NCI-H1417 (cell line): ENCODE measurements around the gene BCKDHA.

Experiments used
- DNase-seq, 3 experiments: peaks; one replicate each; lab custom pipeline; 2025; lab: John Stamatoyannopoulos, UW

BCKDHA gene

GRCh38 chr19:41397086-41398049 is at the start of gene BCKDHA, which contains the start of gene EXOSC5:
TSS of gene BCKDHA (plus strand) at chr19:41397818. CDS start at chr19:41397828, 10 bp downstream.
TSS of gene EXOSC5 (minus strand) at chr19:41397359. CDS start at chr19:41397328, 31 bp downstream.
- peak; percentile 99 to 100 (median 100) for DNase-seq

- DNase-seq = no peak
Measured at GRCh38 chr19:41350735-41351338, 46.8 kb upstream of the BCKDHA start.

GRCh38 chr19:41351339-41352245 is 46.0 kb upstream of the BCKDHA start:
- DNase-seq = peak in 2 of 3 experiments; percentile 35 to 39

GRCh38 chr19:41352279-41352608 is 45.4 kb upstream of the BCKDHA start:
- no peak for DNase-seq

DNA sequence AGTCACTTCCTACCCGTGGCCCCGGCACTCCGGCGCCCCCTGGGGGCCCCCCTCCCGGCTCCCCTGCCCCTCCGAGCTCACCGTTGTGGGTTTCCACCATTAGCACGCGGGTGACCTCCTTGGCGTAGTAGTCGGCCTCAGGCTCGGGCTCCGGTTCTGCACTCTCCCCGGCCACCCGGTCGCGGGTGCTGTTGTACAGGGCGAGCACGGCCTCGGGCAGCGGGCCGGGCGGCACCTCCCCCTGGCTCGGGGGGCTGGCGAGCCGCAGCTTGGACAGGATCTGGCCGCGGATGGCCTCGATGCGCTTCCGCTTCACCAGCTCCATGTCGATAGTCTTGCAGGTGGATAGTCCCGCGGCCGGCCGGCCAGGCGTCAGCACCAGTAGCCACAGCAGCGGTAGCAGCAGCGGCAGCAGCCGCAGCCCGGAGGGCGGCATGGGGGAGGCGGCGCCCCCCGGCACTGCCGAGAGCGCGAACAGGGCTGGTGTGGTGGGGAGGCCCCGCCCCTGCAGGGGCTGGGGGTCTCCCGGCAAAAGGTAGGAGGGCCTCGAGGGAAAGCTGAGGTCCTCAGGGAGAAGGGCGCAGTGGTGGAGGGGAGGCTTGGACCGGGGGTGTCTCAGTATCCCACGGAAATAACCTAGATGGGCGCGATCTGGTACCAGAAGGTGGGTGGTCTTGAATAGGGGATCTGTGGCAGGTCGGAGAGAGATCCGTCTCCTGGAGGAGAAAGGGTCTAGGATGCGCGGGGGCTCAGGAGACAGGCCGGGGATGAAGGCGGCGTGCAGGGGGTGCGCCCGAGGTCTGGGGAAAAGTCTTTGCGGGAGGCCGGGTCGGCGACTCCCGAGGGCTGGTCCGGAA is 44.8 kb upstream of the BCKDHA start:
- DNase-seq = peak in 2 of 3 experiments; percentile 55 to 59

GRCh38 chr19:41353466-41354342 is 43.9 kb upstream of the BCKDHA start, which contains the start of gene TGFB1:
TSS of gene TGFB1 (minus strand) at chr19:41353922. CDS start at chr19:41353044, 878 bp downstream.
- DNase-seq = peak in 2 of 3 experiments; percentile 42 to 67

- no peak for DNase-seq
Measured at GRCh38 chr19:41354343-41354953, 43.2 kb upstream of the BCKDHA start.

DNA sequence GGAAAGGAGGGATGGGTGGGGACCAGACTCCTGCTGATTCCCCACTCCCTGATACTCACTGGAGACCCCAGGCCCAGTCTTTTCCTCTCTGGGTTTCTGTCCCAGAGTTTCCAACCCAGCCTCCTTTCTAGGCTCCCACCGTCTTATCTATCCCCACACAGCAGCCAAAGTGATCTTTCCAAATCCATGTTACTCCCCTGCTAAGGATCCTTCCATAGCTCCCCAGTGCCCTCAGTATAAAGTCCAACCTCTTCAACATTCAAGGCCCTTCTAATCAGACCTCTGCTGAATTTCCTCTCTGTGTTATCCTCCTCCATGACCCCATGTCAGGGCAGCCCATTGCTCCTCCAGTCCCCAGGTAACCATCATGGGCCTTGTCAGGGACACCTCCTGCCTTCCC is 42.6 kb upstream of the BCKDHA start:
- no peak for DNase-seq

GRCh38 chr19:41355802-41356201 is 41.8 kb upstream of the BCKDHA start:
- no peak for DNase-seq

GRCh38 chr19:41356984-41357739 is 40.5 kb upstream of the BCKDHA start:
- DNase-seq = no peak

GRCh38 chr19:41357746-41358145 is 39.9 kb upstream of the BCKDHA start:
- DNase-seq = no peak

GRCh38 chr19:41359741-41360140 is 37.9 kb upstream of the BCKDHA start:
- DNase-seq = no peak

DNA sequence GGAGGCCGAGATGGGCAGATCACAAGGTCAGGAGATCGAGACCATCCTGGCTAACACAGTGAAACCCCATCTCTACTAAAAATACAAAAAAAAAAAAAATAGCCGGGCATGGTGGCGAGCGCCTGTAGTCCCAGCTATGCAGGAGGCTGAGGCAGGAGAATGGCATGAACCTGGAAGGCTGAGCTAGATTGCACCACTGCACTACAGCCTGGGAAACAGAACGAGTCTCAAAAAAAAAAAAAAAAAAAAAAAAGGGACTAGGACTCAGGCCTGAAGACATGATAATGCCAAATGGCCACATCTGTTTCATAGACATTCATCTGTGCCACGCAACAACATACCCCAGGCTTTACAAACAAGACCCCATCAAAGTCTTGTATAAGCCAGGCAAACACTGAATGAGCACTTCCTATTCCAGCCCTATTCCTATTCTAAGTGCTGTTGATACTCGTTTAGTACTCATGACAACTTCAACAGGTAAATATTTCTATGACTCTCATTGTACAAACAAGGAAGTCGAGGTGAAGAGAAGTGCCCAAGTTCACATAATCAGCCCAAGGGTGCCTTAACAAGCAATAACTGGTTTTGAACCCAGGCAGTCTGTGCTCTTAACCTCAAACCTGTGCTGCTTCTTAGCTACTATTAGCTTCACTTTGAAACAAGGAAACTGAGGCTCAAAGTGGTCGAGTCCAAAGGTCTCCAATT is 35.3 kb upstream of the BCKDHA start:
- no peak for DNase-seq

DNA sequence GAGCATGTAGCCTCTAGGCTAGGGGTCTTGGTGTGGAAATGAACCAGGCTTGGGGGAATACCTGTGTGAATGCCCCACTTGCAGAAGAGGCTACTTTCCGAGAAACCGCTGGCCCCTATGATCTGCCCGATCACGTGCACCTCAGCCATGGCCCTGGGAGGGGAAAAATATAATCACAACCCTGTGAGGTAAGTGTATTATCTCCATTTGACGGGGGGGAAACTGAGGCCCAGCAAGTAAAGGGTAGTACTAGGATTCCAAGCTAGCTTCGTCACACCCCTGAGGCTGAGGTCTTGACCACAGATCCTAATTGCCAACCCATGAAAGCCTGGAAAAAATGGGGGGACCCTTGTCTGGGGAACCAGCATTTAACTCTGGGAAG is 34.3 kb upstream of the BCKDHA start:
- no peak for DNase-seq

DNA sequence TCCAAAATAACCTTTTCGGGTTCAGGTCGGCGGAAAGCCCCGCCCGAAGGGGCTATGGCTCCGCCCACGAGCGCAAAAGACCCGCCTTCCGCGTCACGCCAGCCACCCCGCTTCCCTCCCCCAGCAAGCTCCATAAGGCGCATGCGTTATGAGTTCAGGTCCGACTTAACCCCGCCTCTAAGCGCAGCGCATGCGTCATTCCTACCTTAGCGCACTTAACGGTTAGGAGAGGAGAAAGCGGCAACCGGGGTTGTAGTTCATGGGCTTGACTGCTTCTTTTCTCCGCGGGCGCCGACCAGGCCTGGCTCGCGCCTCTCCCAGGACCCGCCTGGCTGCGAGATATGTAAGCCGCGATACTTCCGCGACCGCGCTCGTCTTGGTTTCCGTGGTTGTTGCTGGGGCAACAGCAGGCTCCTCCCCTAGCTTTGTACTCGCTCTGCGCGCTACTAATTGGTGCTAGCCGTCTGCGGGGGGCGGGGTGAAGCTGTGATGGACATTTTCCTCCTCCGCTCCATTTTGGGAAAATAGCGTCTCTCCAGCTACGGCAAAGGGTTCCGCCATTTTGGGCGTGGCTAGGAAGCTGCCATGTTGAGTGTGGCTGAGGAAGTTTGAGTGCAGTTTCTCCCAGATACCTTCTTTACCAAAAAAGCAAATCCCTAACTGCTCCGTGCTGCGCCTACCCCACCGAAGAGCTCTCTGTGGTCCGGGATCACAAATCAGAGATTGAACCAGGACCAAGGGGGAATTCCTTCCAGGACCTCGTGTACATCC is 33.7 kb upstream of the BCKDHA start, which contains the start of gene B9D2:
Gene B9D2 (minus strand): TSS at position 397 of the 771 bp plus-strand sequence. CDS start 630 bp downstream, outside the sequence.
- DNase-seq = peak; percentile 98 to 99 (median 99)

GRCh38 chr19:41364524-41365391 is 32.9 kb upstream of the BCKDHA start:
- DNase-seq = no peak
